GM23338 (cell line): Measurements from ENCODE around the gene PPP2R2D.

Experiments used
- CTCF ChIP-seq, 2 experiments: fragments of 200-600 bp in 1 of 2; sonication (generic) in 1 of 2; conservative IDR thresholded peaks; 2 replicates each; pipeline versions ENCODE4 v1.5.1 to v1.6.1; 2016 to 2017; ENCODE audit warnings: antibody characterized with exemption in 2 of 2, low read depth in 2 of 2, mild to moderate bottlenecking in 2 of 2, moderate library complexity in 1 of 2
- EZH2 ChIP-seq: fragments of 200-600 bp; sonication (generic); IDR thresholded peaks from one replicate; pipeline ENCODE4 v1.8.0; 2017; ENCODE audit warnings: antibody characterized with exemption, mild to moderate bottlenecking, low read depth; ENCODE audit not compliant: unreplicated experiment
- EZH2phosphoT487 ChIP-seq: fragments of 200-600 bp; sonication (generic); IDR thresholded peaks from one replicate; pipeline ENCODE4 v1.8.1; 2018; ENCODE audit warnings: antibody characterized with exemption; ENCODE audit not compliant: unreplicated experiment
- POLR2AphosphoS5 ChIP-seq: IDR thresholded peaks from 2 replicates; pipeline ENCODE4 v1.6.1; 2016; ENCODE audit warnings: antibody characterized with exemption, low read depth
- ZNF114 ChIP-seq: fragments of 250-450 bp; sonication (Bioruptor Pico); IDR thresholded peaks from 2 replicates; pipeline ENCODE4 v1.5.0; 2020; ENCODE audit warnings: mild to moderate bottlenecking, moderate library complexity
- ZNF462 ChIP-seq: fragments of 250-450 bp; sonication (Bioruptor Pico); IDR thresholded peaks from 2 replicates; pipeline ENCODE4 v1.5.0; 2020; ENCODE audit warnings: mild to moderate bottlenecking, moderate library complexity

GRCh38 chr10:131881104-131881880 lies 19.5 kb upstream of the PPP2R2D start:
- TF ChIP-seq ZNF462 (CRISPR knock-in tag) (no peak), CTCF (conservative IDR thresholded peaks at IDR 0.05; ENCODE audit: low read depth in 2 of 2) (no peak), EZH2 (no peak), EZH2phosphoT487 (no peak), POLR2AphosphoS5 (no peak), ZNF114 (CRISPR knock-in tag) (no peak)
